ENCODE results near the gene SLC38A3.
A peak's percentile ranks its signal among the peaks of the same experiment; 100 is the strongest.
"Not testable (repeated sequence)": the region's sequence is repeated elsewhere in the genome, so short reads cannot be mapped to it uniquely, and the experiment has no call there.

The SLC38A3 gene

DNA sequence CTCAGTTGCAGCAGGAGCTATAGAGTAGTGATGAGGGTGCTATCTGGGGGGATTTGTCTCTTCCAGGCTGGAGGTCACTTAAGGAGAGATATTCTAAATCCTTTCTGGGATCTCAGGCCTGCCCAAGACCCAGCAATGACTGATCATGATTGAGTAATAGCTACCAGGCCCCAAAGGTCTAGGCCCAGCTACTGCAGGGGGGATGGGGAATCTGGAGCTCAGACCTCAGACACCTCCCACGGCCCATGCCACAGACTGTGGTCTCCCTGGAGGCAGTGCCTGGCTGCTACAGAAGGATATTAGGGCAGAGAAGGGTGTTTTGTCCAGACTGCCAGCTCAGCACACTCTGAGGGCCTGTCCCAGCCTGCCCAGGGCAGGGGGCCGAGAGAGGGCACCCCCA lies 6.9 kb downstream of the SLC38A3 start:
- DNase-seq (ENCODE audit: low read depth), result no peak

DNA sequence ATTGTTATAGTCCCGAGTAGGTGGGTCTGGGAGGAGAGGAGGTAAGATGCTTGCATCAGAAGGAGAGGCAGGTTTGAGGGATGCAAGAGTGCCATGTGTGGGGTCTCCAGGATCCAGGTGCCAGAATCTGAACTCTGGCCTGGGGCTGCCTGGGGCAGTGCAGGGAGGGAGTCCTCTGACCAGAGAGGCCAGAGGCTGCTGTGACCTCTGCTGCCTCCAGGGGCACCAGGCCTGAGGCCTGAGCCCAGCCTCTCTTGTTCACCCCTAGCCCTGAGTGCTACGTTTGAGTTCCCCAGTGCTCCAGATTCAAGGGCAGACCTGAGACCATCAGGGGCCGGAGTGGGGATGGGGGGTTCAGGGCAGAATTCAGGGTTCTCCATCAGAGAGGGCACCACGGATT lies 7.4 kb downstream of the SLC38A3 start:
- DNase-seq (ENCODE audit: low read depth), result no peak

DNA sequence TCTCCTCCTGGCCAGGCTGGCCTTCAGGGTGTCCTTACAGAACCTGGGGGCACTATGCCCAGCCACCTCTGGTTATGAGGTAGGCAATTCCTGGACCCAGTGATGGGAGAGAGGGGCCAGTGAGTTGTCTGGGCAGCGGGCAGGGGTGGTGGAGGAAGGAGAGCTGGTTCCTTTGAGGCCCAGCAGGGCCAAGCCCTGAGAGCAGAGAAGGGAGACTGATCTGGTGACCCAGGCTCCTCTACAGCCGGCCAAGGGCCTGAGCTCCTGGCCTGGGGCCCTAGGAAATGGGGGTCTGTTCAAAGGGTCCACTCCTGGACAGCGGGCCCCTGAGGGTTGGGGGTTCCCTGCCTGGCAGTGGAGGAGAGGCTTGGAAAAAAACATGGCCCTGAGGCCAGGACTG lies 7.9 kb downstream of the SLC38A3 start:
- DNase-seq (ENCODE audit: low read depth), result no peak

DNA sequence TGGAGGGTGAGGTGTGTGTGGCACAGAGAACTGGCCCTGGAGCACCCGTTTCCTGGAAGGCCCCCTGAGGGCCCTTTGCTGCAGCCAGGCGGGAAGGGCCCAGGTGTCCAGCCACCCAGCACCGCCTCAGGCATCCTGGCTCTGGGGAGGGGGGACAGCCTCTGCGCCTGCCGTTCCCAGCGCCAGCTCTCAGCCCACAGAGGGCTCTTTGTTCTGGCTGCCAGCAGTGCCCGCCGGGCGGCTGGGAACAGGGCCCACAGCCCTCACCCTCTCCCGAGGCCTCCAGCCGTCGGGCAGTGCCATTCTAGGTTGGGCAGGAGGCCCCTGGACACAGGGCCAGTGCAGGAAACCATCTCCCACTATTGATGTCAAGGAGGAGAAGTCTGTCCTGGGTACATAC lies 8.3 kb downstream of the SLC38A3 start:
- no peak for DNase-seq (ENCODE audit: low read depth)

DNA sequence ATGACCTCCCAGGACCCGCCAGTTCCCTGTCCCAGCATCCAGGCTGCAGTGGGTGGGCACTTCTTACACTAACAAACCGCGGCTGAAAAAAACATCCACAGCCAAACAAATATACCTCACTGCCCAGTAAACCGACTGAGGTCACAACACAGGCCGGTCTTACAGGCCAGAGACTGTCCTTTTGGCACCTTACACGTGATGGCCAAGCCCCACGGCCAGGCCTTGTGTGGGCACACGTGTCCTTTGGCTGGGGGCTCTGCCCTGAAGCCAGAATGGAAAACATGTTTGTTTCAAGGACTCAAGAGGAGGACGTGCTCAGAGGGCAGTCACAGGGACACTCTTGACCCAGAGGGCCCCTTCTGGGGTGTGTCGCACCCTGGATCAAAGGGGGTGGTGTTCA lies 9.8 kb downstream of the SLC38A3 start:
- DNase-seq (ENCODE audit: low read depth), result no peak

DNA sequence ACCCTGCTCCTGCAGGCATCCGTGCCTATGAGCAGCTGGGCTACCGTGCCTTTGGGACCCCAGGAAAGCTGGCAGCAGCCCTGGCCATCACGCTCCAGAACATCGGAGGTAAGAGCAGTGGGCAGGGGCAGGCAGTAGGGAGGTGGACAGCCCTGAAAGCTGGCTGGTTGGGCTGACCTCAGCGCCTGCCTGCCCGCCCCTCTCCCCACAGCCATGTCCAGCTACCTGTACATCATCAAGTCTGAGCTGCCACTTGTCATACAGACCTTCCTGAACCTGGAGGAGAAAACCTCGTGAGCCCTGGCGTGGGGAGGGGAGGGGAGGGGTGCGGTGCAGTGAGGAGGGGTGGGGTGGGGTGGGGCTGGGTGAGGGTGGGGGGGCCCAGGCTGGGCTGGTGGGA lies 10.5 kb downstream of the SLC38A3 start:
- DNase-seq (ENCODE audit: low read depth), result no peak

DNA sequence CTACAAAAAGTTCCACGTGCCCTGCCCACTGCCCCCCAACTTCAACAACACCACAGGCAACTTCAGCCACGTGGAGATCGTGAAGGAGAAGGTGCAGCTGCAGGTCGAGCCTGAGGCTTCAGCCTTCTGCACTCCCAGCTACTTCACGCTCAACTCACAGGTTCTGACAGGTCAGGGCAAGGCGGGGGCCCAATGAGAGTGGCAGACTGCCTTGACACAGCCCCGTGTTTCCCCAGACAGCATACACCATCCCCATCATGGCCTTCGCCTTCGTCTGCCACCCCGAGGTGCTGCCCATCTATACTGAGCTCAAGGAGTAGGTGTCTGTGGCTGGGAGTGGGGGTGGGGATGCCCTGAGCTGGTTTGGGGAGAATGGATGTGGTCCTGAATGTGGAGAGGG lies 12.6 kb downstream of the SLC38A3 start:
- no peak for DNase-seq (ENCODE audit: low read depth)

DNA sequence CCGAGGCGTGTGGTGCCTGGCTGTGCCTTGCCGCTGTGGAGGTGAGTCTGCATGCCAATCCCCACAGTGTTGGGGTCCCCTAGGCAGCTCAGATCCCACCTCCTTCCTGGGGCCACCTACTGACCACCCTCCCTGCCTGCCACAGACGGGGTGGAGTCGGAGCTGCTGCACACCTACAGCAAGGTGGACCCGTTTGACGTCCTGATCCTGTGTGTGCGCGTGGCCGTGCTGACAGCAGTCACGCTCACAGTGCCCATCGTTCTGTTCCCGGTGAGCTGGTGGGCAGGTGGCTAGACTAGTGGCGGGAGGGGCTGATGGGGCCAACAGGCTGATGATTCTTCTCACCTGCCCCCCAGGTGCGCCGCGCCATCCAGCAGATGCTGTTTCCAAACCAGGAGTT lies 13.4 kb downstream of the SLC38A3 start:
- no peak for DNase-seq (ENCODE audit: low read depth)

DNA sequence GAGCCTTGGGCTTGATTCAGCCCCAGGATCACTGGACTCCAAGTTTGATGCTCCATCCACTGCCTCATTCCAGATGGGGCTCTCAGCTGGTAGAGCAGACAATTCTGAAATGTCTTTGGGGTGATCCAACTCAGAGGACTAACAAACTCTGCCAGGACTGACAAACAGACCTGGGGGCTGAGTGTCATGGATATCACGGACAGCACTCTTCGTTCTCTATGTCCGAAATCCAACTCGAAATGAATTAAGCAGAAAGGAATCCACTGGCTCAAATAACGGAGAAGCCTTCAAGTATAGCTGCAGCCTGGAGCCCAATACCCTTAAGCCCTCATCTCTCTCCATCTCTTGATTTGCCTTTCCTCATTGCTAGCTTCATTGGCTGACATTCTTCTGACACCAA lies 14.2 kb downstream of the SLC38A3 start:
- no peak for DNase-seq (ENCODE audit: low read depth)

DNA sequence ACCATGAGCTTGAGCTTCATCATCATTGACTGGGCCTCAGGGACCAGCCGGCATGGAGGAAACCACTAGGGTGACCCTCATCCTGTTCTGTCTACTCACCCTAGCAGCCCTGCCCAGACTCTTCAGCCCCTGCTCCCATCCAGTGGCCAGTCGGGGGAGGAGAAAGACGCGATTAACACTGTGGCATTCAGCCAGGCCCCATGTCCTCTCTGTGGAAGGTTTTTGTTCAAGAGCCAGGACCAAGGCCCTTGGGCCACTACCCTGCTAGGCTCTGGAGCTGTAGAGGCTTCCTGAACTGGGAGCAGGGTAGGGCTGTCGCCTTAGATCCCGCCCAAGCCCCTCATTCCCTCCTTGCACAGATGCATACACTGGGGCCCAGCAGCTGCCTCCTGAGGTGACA lies 15.0 kb downstream of the SLC38A3 start:
- DNase-seq (ENCODE audit: low read depth), result no peak

DNA sequence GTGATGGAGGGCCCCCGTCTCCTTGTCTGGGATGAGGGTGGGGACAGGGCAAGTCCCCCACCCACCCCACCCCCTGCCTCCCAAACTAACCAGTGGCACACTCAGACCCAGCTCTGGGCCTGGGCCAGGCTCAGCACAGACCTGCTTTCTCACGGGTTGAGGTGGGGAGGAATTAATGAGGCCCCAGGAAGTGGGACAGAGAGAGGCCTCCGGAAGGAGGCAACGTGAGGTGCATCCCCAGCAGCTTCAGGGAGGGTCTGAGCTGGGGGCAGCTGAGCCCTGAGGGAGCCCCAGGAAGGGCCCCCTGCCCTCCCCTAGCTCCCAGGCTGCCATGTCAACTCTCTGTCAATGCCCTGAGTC lies 16.0 kb downstream of the SLC38A3 start:
- DNase-seq (ENCODE audit: low read depth), result no peak

DNA sequence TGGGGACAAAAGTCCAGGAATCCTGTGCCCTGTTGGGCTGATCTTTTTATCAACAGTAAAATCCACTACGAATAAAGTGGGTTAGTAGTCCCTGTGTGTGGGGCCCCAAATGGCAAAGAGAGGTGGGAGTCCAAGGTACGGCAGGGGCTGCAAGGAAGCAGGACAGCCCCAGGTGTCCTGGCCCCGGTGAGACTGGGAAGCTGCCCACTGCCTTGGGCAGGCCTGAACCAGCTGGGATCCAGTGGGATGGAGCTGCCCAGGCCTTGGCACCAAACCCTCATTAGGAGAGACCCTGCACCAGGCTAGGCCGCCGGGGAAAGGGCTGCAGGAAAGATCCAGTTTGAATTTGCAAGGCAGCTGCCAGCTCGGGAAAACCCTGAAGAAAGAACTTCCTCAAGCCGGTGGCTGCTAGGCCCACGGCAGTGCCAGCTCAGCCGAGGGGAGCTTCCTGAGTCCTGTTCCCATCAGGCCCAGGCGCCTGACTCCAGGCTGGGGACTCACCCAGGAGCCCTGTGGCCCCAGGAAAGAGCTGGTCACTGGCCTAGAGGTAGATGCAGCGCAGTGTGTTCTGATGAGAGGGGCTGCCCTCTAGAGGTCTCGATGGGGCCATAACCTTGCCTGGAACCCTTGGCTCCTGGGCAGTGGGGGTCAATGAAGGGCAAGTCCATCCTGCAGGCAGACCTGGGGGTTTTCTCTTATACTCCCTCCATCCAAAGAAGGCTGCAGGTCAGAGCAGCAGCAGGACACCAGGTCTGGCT lies 16.5 kb downstream of the SLC38A3 start:
- no peak for DNase-seq (ENCODE audit: low read depth)

DNA sequence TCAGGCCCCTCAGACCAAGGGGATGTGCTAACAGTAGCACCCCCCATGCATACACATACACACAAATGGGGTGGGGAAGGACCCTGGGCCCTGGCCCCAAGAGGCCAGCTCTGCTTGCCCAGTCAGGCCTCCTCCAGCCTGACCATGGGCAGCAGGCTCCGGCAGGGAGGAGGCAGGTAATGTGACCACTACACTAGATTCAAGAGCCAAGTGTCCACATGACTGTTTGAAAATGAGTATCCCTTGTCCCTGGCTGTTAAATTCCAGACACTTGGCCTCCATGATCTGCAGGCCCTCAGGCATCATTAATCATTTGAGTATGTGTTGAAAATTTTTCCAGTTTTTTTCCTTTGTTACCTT lies 17.1 kb downstream of the SLC38A3 start:
- DNase-seq (ENCODE audit: low read depth), result no peak

DNA sequence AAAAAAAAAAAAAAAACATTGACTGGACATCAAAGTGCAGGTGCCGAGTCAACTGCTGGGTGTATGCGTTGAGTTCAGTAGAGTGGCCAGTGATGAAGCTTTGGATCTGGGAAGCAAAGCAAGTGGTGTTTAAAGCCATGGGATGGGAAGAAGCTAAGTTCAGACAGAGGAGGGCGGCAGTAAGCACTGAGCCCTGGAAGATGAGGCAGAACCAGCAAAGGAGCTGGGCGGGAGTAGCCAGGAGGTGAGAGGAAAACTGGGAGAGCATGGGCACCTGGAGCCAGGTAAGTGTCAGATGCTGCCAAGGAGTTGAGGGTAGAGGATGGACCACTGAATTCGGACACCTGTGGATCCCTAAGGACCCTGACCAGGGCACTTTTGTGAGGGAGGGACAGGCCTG lies 19.6 kb downstream of the SLC38A3 start:
- no peak for DNase-seq (ENCODE audit: low read depth)

DNA sequence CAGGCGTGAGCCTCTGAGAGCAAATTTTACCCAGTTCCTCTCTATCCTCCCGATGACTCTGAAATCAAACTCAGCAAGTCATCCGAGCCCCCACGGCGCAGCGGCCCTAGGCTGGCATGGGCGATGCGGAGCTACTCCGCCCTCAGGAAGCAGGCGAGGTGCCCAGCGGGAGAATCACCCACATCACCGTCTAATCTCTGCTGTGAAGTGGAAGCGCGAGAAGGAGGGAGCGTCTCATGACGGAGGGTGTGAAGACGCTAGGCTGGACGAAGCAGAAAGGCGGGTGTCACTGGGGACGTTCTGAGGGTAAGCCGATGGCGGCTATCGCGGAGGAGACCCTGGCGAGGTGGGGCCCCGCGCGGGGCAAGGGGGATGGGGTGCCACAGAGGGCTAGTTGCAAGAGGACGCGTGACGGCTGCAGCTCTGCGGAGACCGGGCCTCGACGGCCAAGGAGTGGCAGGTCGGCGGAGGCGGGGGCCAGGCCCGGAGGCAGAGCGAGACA lies 21.9 kb downstream of the SLC38A3 start:
- no peak for DNase-seq (ENCODE audit: low read depth)

DNA sequence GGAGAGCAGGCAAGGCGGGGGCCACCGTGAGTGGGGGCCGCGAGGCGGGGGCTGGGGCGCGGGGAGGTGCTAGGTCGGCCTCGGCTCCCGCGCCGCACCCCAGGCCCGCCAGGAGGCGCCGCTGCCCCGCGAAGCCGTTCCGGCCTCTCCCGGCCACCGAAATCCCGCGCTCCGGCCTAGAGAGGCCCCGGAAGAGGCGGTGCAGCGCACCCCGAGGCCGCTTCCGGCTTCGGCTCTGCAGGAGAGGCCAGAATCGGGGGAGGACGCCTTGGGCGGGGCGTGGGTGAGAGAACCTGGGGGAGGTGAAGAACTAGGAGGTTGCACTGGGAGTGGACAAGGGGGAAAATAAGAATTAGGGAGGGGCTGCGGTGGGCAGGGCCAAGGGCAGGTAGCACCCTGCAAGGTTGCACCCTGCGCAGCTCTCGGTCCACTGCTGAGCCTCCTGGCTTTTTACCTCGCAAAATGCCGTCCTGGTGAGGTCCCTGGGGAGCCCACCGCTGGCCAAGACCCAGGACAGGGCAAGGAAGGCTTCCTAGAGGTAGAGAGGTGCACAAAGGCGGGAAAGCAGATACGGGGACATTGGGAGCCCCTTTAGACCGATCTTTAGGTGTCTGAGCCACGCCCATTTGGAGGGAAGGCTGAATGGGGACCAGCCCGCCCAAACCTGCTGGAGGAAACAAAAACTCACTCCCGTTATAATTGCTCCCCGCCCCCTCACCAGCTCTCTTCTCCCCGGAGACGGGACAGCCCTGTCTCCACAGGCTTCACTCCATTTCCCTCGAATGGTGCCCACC lies 22.5 kb downstream of the SLC38A3 start:
- DNase-seq (ENCODE audit: low read depth), result peak; percentile 76

DNA sequence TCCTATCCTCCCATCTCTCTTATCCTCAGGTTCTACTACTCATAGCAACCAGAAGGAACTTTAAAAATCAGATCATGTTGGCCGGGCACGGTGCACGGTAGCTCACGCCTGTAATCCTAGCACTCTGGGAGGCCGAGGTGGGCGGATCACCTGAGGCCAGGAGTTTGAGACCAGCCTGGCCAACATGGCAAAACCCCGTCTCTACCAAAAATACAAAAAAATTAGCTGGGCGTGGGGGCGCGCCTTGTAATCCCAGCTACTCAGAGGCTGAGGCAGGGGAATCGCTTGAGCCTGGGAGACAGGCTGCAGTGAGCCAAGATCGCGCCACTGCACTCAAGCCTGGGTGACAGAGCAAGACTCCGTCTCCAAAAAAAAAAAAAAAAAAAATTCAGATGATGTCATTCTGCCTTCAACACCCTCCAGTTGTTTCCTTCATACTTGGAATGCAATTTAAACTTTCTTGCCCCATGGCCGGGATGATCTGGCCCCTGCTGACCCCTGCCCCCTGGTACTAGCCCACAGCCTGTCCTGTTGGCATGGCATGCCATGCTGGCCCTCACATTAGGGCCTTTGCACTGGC lies 23.2 kb downstream of the SLC38A3 start:
- not testable (repeated sequence) for DNase-seq (ENCODE audit: low read depth)

DNA sequence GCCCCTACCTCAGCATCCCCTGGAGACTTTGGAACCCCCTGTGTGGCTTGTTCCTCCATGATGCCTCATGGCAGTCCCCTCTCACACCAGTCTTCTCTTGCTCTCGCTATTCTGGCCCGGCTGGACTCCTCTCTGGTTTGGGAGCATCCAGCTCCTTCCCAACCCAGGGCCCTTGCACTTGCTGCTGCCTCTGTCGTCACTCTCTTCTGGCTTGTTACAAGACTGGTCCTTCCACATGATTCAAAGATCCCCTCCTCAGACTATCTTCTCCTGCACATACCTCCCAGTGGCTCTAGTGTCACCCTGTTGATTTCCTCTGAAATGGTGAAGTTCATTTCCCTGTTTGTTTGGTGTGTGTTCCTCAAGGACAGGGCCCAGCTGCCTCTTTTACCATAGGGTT lies 24.4 kb downstream of the SLC38A3 start:
- no peak for DNase-seq (ENCODE audit: low read depth)

DNA sequence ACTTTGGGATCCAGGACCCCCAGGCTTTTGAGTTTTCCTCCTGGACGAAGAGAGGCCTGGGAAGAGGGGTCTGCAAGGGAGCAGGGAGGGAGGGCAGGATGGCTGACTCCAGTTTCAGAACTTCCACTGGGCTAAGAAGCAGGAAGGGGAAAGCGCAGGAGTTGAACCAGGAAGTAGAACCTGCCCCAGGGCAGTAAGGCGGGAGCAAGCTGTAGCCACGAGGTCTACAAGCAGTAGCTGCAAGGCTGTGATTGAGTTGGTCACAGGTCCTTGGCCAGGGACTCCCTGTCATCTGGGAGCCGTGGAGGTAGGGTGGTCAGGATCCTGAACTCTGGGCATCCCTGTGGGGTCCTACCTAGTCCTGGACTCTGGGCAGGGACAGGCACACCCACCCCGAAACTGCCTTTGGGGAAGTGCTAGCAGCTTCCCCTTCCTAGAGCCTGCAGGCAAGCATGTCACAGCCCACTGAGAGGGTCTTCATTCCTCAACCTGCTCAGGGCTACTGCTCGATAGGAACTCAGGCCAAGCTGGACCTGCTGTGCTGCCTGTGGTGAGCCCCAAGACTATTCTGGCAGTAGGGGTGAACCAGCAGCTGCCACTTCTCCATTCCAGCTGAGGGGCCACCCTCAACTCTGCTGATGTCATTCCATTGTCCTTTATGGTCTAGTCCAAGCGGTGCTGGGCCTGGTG lies 25.2 kb downstream of the SLC38A3 start:
- DNase-seq (ENCODE audit: low read depth), result no peak

DNA sequence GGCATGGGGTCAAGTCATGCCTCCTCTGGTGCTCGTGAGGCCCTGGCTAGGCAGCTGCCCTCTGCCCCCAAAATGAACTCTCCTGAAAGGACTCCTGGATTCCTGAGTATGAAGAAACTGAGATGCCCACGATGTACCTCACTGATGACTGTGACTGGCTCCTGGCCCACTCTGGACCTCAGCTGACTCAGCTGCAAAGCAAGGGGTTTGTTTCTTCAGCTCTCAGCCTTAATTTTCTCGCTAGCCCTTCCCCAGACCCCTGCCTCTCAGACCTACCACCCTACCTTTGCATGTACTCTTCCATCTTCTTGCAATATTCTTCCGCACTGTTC lies 25.7 kb downstream of the SLC38A3 start:
- DNase-seq (ENCODE audit: low read depth), result no peak

DNA sequence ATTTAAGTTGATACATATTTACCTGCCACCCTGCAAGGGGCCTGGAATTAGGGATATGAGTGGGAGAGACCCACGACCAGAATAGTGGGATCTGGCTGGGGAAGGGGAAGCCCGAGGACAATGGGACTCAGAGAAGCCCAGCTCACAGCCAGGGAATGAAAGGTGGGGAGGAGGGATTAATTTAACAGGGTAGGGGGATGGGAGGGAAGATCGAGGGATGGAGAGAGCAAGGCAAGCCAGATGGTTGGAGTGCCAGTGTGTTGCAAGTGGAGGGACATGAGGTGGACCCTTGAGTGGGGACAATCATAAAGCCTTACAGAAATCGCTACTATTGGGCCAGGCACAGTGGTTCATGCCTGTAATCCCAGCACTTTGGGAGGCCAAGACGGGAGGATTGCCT lies 26.5 kb downstream of the SLC38A3 start:
- DNase-seq (ENCODE audit: low read depth), result no peak

DNA sequence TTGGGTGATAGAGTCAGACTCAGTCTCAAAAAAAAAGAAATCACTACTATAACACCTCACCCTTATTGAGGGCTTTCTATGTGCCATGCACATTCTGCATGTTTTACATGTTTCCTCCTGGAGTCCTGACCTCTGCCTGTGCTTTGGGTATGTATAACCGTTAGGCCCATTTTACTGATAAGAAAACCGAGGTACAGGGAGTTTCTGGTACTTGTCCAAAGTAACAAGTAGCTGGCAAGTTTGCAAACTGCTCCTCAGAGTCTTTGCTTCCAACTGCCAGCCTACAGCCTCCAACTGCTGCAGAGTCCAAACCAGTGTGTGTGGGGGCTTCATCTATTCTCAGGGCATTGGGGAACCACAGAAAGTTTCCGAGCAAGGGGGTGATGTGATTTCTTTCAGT lies 27.2 kb downstream of the SLC38A3 start:
- DNase-seq (ENCODE audit: low read depth), result no peak

DNA sequence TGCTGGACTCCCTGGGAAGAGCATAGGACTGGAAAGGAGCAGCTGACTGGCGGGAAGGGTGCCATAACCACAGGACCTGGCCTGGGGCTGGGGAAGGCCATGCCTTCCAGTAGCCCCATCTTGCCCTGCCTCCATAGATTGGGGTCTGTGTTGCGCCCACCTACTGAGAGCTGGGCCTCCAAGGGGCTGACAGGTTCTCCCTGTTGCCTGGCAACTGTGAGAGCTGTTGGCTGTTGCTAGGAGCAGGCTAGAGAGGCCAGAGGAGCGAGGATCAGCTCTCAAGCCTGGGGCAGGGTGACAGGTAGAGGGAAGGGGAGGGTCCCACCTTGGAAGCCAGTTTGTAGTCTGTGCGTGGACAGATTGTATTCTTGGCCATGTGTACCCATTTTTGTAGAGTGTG lies 28.1 kb downstream of the SLC38A3 start:
- no peak for DNase-seq (ENCODE audit: low read depth)
